GM03348 (cell line): Measurements from ENCODE around the gene APOH.
A peak's percentile ranks its signal among the peaks of the same experiment; 100 is the strongest.

Source experiments
- DNase-seq: peaks from one replicate; pipeline ENCODE4 v3.0.0; 2012; ENCODE audit warnings: low spot score

Gene APOH

DNA sequence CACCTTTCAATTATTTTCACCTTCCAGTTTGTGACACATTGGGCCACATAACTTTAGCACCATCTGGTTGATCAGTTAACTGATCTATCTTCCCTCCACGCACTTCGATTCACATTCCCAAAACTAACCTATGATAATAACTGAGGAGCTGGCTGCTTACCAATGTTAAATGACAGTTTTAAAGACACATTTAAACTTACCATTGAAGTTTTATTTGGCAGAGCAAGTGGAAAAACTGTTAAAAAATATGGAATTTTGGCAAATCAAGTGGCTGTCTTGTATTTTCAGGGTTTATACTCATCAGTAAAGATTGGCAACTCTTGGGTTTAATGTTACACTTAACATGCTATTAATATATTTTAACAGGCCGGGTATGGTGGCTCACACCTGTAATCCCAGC lies 5.4 kb upstream of the APOH start:
- no peak for DNase-seq

DNA sequence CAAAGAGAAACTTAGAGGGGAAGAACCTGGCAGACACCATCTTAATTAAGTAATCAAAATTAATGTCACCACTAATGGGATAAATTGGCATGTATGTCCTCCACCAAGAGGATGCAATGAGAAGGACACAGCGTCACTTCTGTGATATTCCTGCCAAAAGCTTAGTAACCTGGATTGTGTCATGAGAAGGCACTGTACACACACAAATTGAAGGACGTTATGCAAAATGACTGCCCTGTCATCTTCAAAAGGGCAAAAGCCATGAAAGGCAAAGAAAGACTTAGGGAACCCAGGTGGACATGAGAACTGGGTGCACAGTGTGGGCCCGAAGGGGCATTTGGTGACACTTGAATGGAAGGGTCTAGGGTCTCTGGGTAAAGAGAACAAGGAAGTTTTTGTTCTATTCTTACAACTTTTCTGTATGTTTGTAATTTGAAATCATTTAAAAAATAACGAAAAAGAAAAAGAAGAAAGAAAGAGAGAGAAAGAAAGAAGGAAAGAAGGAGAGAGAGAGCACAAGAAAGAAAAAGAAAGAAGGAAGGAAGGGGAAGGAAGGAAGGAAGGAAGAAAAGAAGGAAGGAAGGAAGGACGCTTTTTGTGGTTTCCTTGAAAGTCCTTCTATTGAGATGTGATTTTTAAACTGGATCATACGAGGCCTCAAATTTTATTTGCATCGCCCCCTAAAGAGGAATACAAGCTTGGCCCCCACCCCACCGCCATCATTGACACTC lies 4.0 kb upstream of the APOH start:
- DNase-seq = no peak

DNA sequence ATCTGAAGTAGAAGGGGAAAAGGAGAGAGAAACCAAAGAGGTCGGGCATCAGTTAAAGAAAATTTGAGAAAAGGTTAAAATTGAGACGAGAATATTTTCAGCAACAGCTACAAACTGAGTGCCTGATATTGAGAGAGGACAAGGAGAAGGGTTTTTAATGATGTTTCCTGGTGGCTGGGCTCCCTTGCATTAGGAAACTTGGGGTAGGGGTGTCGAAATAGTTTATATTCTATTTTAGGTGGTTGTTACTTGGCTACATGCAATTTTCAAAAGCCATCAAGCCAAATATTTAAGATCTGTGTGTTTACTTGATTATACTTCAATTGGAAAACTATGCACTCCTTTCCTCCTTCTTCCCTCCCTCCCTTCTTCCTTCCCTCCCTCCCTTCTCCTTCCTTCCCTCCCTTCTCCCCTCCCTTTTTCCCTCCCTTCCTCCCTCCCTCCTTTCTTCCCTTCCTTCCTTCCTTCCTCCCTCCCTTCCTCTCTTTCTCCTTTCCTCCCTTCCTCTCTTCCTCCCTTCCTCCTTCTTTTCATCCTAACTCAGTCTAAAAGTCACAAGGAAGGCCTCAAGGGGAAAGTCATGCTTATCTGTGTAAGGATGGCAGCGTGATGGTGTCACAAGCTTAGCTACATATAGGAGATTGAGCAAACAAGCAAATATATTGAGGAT lies 1.8 kb upstream of the APOH start:
- no peak for DNase-seq

DNA sequence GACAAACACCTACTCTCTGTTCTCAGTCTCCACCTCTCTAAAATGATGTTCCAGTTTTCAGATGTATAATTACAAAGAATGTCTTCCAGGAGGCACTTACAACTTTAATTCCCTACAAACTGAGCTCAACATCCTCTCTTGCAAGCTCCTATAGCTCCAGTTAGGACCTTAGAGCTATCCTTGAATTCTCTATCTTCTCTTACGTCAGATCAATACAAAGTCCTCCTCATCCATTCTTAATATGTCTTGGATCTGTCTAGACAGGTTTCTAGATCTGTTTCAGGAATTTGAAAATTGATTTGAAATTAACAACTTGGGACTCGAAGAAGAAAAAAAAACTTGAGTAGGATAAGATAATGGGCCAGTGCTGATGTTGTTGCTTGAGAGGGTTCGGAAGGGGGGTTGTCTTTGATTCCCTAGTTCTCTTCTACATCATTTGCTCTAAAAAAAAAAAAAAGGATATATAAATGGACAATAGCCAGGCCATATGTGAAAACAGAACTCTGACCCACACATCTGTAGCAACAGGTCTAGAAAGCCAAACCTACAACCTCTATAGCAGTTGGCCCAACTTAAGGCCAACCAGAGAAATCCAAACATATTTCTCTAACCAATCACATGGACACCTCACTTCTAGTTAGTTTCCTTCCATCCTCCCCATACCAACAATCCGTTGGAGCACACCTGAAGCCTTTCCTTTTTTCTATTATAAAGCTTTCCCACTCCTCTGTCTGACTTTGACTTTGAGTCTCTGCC lies 746 bp upstream of the APOH start:
- DNase-seq = no peak

DNA sequence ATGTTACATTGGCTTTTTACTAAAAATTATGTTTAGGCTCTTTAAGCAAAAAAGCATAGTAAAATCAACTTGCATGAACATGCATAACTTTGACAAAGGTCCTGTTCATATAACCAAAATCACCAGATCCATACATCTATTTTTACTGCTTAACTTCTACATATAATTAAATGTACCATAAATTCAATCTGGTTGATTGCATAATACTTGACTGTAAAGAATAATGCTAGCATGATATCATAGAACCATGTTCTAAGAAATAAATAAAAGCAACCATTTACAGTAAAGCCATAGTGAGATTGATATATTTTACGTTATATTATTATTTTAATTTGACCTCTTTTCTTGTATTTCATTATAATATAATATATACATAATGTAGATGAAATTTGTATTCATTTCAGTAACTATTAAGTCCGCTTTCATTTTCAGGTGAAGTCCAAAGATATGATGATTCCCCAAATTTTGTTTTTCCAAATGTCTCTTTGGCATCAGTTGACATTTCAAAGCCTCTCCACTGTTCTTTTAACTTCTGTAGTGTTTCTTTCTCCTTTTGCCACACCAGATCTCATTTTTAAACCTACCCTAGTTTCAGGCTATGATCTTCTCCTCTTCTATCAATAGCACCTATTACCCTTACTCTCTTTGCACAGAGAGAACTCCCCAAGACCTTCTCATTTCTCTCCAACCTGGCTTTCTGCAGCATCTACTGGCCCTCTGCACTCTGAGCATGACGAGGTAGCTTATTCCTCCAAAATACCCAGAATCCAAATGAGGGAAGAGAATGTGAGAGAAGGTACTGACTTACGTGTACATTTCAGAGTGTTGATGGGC lies 1.8 kb downstream of the APOH start:
- no peak for DNase-seq

DNA sequence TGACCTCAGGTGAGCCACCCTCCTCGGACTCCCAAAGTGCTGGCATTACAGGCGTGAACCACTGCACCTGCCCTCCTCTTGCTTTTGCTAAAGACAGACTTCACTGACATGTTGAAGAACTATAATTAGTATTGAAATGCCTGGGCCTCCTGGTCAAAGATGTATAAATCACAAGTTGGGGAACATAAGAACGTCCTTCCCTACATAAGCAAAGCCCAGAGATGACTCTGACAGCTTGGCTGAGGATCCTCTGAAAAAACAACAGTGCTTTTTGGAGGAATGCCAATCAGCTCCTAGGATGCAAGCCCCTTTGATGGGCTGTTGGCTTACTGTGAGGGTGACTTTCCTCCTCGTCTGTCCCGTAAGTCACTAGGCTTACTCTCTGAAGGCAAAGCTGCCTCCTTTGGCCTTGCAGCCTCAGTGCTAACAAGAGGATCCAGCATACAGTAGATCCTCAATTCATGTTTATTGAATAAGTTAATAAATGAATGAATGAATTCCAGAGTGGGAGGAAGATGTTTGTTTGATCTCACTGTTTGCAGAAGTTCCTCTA lies 6.3 kb downstream of the APOH start:
- DNase-seq = no peak

DNA sequence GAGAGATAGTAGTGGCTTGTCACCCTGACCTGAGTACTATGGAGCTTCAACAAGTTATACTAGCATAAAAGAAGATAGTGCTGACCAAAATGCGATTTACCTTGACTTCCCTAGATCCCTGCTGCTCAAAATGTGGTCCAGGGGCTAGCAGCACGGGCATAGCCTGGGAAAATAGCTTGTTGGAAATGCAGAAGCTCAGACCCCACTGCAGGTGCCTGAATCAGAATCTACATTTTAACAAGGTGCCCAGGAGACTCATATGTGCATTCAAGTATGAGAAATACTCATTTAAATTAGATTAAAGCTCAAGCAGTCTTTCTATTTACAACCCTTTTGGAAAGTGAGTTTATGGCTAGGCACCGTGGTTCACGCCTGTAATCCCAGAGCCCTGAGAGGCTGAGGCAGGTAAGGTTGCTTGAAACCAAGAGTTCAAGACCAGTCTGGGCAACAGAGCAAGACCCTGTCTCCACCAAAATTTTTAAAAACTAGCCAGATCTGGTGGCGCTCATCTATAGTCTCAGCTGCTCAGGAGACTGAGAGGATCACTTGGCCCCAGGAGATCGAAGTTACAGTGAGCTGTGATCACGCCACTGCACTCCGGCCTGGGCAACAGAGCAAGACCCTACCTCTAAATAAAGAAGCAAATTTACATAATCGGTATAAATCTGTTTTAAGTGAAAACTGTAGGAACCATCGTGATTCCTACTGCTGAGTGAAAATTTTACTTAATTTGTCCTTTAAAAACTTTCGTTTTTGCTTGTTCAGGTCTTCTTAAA lies 7.3 kb downstream of the APOH start:
- DNase-seq = no peak

DNA sequence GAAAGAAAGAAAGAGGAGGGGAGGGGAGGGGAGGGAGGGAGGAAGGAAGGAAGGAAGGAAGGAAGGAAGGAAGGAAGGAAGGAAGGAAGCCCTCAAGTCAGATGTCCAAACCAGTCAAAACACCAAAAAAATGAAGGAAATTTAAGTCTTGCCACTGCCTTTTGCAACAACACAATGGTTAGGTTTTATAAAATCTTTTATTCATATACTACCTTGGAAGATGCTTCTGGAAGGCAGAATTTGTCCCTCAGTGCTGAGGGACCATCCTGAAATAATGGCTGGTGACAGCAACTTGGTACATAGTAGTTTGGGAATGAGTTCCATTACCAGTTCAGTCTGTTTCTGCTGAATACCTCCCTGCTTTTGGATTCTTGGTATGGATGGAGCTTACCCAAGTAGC lies 7.9 kb downstream of the APOH start:
- DNase-seq = no peak

DNA sequence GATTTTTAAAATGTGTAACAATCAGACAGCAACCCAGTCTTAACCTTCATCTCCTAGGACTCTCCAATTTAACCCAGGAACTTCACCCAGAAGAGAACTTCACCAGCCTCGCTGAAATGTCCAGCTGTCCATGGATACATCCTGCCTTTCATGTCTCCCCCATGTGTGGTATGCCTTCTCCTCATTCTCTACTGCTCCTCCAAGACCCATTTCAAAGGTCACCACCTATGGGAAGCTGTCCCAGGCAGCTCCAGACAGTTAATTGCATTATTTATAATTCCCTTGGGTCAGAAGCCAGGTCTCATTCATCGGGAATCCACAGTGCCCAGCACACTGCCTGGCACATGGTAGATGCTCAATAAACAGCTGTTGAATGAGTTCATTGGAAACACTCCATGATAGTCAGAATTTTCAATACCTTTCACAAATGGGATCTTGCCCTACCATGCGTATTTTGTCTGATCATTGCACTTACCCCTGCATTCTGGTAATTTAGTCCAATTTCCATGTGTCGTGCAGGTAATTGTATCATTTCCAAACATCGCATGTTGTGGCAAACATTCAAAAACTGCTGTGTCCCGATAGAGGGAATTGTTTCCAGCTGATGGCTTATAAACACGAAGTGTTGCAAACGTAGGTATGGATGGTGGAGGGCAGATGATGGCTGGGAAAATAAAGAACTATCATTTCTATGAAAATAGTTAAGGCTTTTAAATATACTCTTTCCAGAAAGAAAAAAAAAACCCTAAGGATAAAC lies 9.0 kb downstream of the APOH start:
- no peak for DNase-seq

DNA sequence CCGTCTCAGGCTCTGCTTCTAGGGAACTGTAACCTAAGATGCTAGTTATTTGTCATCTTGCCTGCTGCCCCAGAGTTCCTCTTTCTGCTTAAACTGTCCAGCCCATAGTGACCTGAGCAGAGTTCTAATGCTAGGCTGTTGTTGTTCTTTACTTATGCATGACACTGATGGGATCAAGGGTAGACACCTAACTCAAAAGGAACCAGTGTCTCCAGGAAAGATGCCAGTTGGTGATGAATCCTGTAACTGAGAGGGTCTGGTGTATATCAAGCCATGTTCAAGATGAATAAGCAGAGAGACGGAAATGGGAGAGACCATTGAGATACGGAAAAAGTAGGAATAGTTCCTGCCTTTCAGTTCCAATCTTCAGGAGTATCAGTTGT lies 13.7 kb downstream of the APOH start:
- no peak for DNase-seq

DNA sequence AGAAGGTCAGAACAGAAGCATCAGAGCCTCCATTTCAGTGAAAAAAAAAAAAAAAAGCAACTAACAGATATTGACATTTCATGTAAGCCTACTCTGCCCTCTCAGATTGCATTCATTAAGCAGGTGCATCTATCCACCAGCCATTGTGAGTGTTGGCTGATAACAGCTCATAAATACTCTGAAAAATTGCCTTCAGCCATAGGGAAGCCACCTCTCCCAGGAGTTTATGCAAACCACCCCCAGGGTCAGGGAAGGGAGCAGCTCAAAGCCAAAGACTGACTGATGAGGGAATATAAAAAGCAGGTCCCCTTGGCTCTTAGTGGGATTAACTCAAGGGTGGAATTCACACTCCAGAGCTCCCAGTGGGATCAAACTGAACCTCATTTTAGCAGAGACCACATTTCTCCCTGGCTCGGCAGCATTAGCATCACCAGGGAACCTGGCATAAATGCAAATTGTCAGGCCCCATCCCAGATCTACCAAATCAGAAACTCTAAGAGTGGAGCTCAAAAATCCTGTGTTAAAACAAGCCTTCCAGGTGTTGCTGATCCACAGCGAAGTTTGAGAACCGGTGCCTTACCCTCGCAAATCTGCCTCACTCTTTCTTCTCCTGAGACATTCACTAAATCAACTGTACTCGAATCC lies 14.2 kb downstream of the APOH start:
- DNase-seq = no peak

DNA sequence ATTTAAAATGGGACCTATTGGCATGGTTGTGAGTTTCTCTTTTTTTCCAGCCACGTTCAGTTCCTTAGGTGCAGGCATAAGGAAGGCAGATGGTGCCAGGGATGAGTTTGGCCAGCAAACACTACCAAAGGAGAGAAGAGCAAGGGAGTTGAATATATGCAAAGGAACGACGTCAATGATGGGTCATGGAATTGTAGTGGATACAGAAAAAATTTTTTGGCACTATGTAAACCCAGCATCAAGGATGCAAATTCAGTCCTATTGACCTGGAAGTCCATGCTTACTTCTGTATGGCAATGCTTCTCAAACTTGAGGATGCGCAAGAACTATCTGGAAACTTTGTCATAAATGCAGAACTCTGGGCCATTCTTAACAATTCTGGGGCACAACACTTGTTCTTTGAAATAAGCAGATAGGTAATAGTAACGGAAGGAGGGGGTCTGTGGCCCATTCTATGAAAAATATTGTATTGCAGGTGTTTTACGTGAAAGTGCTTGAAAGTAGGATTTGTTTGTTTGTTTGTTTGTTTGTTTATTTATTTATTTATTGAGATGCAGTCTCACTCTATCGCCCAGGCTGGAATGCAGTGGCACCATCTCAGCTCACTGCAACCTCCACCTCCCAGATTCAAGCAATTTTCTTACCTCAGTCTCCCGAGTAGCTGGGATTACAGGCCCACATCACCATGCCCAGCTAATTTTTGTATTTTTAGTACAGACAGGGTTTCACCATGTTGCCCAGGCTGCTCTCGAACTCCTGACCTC lies 18.0 kb downstream of the APOH start:
- no peak for DNase-seq

DNA sequence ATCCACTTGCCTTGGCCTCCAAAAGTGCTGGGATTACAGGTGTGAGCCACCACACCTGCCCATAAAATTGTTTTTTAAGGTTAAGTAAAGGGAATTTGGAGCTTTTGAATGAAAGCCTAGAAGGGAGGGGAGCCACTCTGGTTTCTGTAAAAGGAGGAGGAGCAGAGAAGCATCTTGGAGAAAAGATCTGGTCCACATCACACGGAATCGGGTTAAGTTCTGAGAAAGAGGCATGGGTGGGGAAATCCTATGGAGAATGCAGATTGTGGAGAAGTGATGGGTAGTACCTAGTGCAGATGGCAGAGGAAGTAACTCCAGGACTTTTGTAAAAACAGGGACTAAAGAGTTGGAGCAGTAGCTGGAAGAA lies 19.0 kb downstream of the APOH start:
- no peak for DNase-seq

DNA sequence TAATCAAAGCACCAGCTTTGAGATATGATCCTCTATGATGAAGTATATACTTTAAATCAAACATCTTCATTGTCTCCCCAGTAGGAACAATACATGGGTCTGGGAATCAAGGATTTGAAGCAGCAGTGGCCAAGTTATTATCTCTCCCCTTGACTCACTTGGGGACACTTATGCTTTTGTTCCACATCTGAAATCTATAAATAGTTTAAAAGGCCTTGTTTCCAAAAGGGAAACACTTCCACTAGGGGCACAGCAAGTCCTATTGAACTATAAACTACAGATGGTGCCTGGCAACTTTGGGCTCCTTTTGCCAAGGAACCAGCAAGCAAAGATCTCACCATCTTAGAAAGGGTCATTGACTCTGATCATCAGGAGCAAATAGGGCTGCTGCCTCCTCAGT lies 21.3 kb downstream of the APOH start:
- DNase-seq = no peak

DNA sequence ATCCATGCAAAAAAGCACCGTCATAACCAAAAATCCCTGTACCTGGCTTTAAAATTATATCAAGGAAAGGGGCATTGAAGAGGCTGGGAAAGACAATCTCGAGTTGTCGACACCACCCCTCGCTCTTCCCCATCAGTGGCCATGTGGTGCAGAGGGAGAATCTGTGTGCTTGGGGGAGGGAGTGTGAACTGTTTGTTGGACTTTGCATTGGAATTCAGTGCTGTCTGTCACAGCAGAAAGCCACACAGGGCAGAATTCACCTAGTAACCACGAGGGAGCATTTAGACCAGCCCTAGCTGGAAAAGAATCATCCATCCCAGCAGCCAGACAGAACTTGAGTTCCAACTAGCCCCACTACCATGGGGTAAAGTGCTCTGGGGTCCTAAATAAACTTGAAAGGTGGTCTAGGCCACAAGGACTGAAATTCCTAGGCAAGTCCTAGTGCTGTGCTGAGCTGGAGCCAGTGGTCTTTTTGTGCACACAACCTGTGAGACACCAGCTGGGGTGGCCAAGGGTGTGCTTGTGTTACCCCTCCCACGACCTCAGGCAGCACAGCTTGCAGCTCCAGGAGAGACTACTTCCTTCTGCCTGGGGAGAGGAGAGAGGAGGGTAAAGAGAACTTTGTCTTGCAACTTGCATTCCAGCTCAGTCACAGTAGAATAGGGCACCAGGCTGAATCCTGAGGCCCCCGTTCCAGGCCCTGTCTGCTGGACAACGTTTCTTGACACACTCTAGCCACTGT lies 25.8 kb downstream of the APOH start:
- DNase-seq = no peak

DNA sequence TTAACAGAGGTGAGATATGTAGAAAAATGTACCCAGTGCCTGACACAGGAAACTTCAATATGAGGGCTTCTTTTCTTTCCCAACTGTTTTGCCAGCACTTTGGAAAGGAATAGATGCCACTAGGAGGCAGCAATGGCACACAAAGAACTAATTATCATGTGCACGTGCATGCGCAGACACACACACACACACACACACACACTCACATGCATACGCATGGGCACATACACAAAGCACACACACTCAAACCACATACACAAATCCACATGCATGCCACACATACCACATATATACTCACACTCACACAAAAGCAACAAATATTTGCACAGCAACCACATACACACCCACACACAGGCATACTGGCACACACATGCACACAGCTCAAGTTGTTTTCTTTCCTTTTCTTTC lies 28.5 kb downstream of the APOH start:
- DNase-seq = peak; percentile 71

DNA sequence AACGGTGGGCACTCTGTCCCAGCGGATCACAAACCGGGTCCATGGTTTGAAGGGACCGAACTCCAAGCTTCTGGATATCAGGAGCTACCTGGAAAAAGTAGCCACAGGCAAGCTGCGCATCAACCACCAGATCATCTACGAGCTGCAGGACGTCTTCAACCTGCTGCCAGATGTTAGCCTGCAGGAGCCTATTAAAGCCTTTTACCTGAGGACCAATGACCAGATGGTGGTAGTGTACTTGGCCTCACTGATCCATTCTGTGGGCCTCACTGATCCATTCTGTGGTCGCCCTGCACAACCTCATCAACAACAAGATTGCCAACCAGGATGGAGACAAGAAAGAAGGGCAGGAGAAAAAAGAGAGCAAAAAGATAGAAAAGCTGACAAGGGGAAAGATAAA lies 31.0 kb downstream of the APOH start:
- no peak for DNase-seq

DNA sequence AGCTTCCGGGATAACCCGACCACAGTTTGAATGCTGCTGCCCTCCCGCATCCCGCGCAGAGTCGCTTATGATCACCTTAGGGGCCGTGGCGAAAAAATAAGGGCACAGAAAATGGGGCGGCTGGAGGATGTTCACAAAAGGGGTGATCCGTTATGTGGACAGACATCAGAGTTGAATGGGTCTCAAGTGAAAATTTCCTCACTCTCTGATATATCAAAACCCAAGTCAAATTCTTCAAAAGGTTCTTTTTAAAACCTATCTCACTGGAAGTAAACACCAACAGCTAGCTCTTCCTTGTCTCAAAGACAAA lies 36.9 kb downstream of the APOH start:
- no peak for DNase-seq
